Smooth muscle cell (in vitro differentiated cells): ENCODE results near the gene MICAL3. TPM values are rescaled to one million over a fixed set of nuclear protein-coding genes. Genes with fewer than 3 reads are reported as not detected.

Source experiments
- DNase-seq: peaks from one replicate; lab custom pipeline; 2025; ENCODE audit not compliant: unreplicated experiment; lab: John Stamatoyannopoulos, UW
- H2AFZ ChIP-seq: fragments of 200-600 bp; sonication (generic); 2 replicates; pipeline ENCODE4 v1.6.0; 2016; ENCODE audit warnings: antibody characterized with exemption, low read depth, mild to moderate bottlenecking
- H3F3A ChIP-seq: fragments of 200-600 bp; sonication (generic); 2 replicates; pipeline ENCODE4 v1.6.0; 2017; ENCODE audit warnings: antibody characterized with exemption, low read depth
- H3K27ac ChIP-seq: fragments of 200-600 bp; sonication (generic); 2 replicates; pipeline ENCODE4 v1.5.1; 2016; ENCODE audit warnings: low read depth, mild to moderate bottlenecking
- H3K27me3 ChIP-seq: fragments of 200-600 bp; sonication (generic); 2 replicates; pipeline ENCODE4 v1.6.1; 2016; ENCODE audit warnings: low read depth, mild to moderate bottlenecking
- H3K36me3 ChIP-seq: fragments of 200-600 bp; sonication (generic); 2 replicates; pipeline ENCODE4 v1.5.1; 2016; ENCODE audit warnings: low read depth
- H3K4me1 ChIP-seq: fragments of 200-600 bp; sonication (generic); 2 replicates; pipeline ENCODE4 v1.5.1; 2016; ENCODE audit warnings: low read depth
- H3K4me2 ChIP-seq: fragments of 200-600 bp; sonication (generic); 2 replicates; pipeline ENCODE4 v1.6.0; 2016; ENCODE audit warnings: mild to moderate bottlenecking
- H3K4me3 ChIP-seq: fragments of 200-600 bp; sonication (generic); 2 replicates; pipeline ENCODE4 v1.5.1; 2016; ENCODE audit warnings: mild to moderate bottlenecking
- H3K79me2 ChIP-seq: fragments of 200-600 bp; sonication (generic); 2 replicates; pipeline ENCODE4 v1.6.0; 2016; ENCODE audit warnings: low read depth, mild to moderate bottlenecking
- H3K9ac ChIP-seq: fragments of 200-600 bp; sonication (generic); 2 replicates; pipeline ENCODE4 v1.6.0; 2016; ENCODE audit warnings: low read depth
- H3K9me3 ChIP-seq: fragments of 200-600 bp; sonication (generic); replicated peaks from 2 replicates; pipeline ENCODE4 v1.5.1; 2016; ENCODE audit warnings: low read depth
- H4K20me1 ChIP-seq: fragments of 200-600 bp; sonication (generic); 2 replicates; pipeline ENCODE4 v1.6.0; 2016; ENCODE audit warnings: low read depth
- CTCF ChIP-seq: fragments of 200-600 bp; sonication (generic); IDR thresholded peaks from 2 replicates; pipeline ENCODE4 v1.5.1; 2017; ENCODE audit warnings: borderline replicate concordance, mild to moderate bottlenecking, antibody characterized with exemption; ENCODE audit not compliant: insufficient read depth, poor library complexity, severe bottlenecking
- WGBS: methylation state at CpG from one replicate; pipeline ENCODE4 v1.1.7; 2016; ENCODE audit warnings: low lambda C conversion rate; 5-methylcytosine and 5-hydroxymethylcytosine counted together
- polyA plus RNA-seq: library from polyadenylated mRNA; unstranded; fragments of >200 nt; fragmentation: Nextera tagmentation; extraction: Ambion mirVana; gene quantifications from 2 replicates; pipeline ENCODE4 v1.2.1, GENCODE V29; 2016
- total RNA-seq: library from RNA; depleted of rRNA; stranded (reverse); fragments of >200 nt; gene quantifications from 2 replicates; pipeline ENCODE4 v1.2.3, GENCODE V29; 2014

MICAL3 gene
- total and polyA plus RNA-seq, 2 experiments from 2014 or later: 3.1 to 28.6 TPM

- H3K4me3 ChIP-seq: no peak overlapping the region
- TF ChIP-seq CTCF: no peak
- no peak for DNase-seq
- no peaks in the 10 kb centered on the region for H3K79me2 ChIP-seq
- 94% methylated on average over 4 of the region's 4 CpGs for whole genome bisulfite sequencing
- H3K9me3 ChIP-seq: no peaks in the 10 kb centered on the region
- no peak overlapping the region for H3K27ac ChIP-seq
- no peak overlapping the region for H2AFZ ChIP-seq
- H3K4me1 ChIP-seq: no peaks in the 10 kb centered on the region
- no peaks in the 10 kb centered on the region for H3K27me3 ChIP-seq
- no peaks in the 10 kb centered on the region for H3K36me3 ChIP-seq
- no peaks in the 10 kb centered on the region for H3F3A ChIP-seq
- no peak overlapping the region for H3K9ac ChIP-seq
- H3K4me2 ChIP-seq: no peak overlapping the region
- H4K20me1 ChIP-seq: no peaks in the 10 kb centered on the region
Observed at GRCh38 chr22:17876306-17876831, 148.0 kb downstream of the MICAL3 start.

DNA sequence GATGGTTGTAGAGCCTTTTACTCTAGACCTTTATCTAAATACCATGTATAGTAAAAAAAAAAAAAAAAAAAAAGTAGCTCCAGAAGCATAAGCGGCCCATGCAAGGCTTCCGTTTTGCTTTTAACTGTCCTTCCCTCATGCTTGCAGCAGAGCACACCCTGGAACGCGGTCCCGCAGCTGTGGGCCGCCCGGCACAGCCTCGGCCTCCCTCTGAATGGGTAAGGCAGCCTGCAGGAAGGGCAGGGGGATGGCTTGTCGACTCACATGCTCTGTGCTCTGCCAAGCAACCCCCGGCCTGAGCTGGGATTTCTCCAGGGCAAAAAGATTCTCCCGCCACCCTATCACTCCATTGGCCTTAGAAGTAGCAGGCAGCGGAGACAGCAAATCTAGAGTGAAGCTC, 148.7 kb downstream of the MICAL3 start:
- Histone ChIP-seq H4K20me1 (no peaks in the 10 kb centered on the region), H3K4me3 (no peak overlapping the region), H3K9me3 (no peaks in the 10 kb centered on the region), H3K79me2 (no peaks in the 10 kb centered on the region), H3K4me1 (no peaks in the 10 kb centered on the region), H3K36me3 (no peaks in the 10 kb centered on the region), H2AFZ (no peak overlapping the region), H3K27ac (no peak overlapping the region), H3K9ac (no peak overlapping the region), H3K4me2 (no peak overlapping the region), H3K27me3 (no peaks in the 10 kb centered on the region), H3F3A (no peaks in the 10 kb centered on the region)
- DNase-seq: no peak
- no peak for TF ChIP-seq CTCF
- 93% methylated on average over 12 of the region's 12 CpGs for WGBS

- 97% methylated on average over 15 of the region's 15 CpGs for WGBS
- Histone ChIP-seq H3K79me2 (no peaks in the 10 kb centered on the region), H3K9ac (no peak overlapping the region), H3K27me3 (no peaks in the 10 kb centered on the region), H2AFZ (no peak overlapping the region), H3K4me2 (no peak overlapping the region), H3K27ac (no peak overlapping the region), H3F3A (no peaks in the 10 kb centered on the region), H4K20me1 (peaks cover 4% of the 10 kb centered on the region), H3K9me3 (no peaks in the 10 kb centered on the region), H3K4me3 (no peak overlapping the region), H3K36me3 (no peaks in the 10 kb centered on the region), H3K4me1 (no peaks in the 10 kb centered on the region)
- no peak for TF ChIP-seq CTCF
- DNase-seq: no peak
Observed at GRCh38 chr22:17875156-17875555, 149.2 kb downstream of the MICAL3 start.

DNA sequence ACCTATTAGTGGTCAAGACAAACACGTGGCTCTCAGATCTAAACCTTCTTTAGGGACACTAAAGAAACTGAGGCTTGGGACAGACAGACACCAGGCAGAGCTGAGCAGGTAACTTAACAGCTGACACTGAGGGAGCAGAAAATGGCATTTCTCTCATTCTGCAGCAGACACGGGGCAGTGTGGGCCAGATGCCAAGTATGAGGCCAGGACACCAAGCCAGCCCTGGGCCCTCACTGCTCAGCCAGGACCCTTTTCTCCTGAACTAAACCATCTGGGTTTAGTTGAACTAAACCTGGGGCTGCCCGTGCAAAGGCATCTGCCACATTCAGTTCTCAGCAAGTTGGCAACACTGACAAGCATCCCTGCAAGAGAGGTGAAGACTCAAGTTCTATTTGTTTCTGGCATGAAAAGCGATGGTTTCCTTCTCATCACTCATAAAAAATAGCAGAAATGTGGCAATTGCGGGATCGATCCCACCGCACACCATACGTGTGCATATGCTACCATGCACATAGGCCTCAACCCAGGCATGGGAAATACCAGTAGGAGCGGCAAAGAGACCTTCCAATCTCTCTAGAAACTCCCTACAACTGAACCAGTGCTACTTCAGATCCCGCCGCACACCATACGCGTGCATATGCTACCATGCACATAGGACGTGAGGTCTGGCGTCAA, 150.0 kb downstream of the MICAL3 start:
- no peaks in the 10 kb centered on the region for H3K79me2 ChIP-seq
- no peak overlapping the region for H3K9ac ChIP-seq
- no peak for TF ChIP-seq CTCF
- no peaks in the 10 kb centered on the region for H3K27me3 ChIP-seq
- H3K27ac ChIP-seq: no peak overlapping the region
- H3F3A ChIP-seq: no peaks in the 10 kb centered on the region
- H4K20me1 ChIP-seq: peaks cover 4% of the 10 kb centered on the region
- H3K4me2 ChIP-seq: no peak overlapping the region
- DNase-seq: no peak
- no peaks in the 10 kb centered on the region for H3K9me3 ChIP-seq
- WGBS: 97% methylated on average over 15 of the region's 15 CpGs
- no peaks in the 10 kb centered on the region for H3K36me3 ChIP-seq
- no peak overlapping the region for H2AFZ ChIP-seq
- H3K4me3 ChIP-seq: no peak overlapping the region
- no peaks in the 10 kb centered on the region for H3K4me1 ChIP-seq
